HG03039 (cell line): ENCODE measurements around the gene POLR1H.
A peak's percentile ranks its signal among the peaks of the same experiment; 100 is the strongest.

Experiments used
- ATAC-seq: cut with Tn5 transposase; IDR thresholded peaks from one replicate; pipeline ENCODE4 v1.9.1; 2021; ENCODE audit warnings: mild to moderate bottlenecking, moderate library complexity; ENCODE audit not compliant: unreplicated experiment

Gene POLR1H

GRCh38 chr6:30093951-30094661 is 33.0 kb downstream of the POLR1H start:
- no peak for ATAC-seq

- ATAC-seq, result no peak
Measured at GRCh38 chr6:30096829-30097228, 35.8 kb downstream of the POLR1H start.

DNA sequence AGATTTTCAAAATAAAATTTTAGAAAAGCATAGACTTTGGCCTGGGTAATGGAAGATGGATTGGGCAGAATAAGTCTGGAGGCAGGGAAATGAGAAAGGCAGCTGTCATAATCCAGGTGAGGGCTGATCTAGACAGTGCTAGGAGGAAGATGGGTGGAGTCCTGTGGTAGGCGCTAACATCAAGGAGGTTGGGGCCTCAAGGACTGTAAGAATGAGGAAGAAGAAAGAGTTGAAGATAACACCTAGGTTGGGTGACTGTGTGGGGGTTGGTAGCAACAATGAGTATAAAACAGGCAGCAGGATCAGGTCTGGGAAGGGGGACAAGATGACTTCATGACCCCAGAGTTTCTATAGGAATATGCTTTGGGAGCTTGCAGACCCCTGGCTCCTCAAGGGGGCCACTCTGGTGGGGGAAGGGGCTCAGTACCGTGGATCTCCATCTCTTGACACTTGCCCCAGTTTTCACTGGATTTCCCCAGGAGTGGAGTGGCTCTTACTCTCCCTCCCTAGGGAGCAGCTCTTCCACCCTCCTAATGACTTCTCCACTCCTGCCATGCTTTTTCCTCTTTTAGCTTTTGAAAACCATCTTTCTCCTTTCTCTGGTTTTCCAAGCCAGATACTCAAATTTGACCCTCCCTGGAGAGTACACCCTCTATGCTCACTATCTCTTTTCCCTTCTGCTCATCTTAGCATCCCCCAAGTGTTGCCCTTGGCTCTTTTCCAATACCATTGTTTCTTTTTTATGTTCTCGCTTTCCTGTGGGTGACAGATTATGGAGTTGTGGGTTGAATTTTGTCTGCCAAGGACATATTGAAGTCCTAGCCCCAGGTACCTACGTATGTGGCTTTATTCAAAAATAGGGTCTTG is 37.1 kb downstream of the POLR1H start:
- ATAC-seq, result no peak

DNA sequence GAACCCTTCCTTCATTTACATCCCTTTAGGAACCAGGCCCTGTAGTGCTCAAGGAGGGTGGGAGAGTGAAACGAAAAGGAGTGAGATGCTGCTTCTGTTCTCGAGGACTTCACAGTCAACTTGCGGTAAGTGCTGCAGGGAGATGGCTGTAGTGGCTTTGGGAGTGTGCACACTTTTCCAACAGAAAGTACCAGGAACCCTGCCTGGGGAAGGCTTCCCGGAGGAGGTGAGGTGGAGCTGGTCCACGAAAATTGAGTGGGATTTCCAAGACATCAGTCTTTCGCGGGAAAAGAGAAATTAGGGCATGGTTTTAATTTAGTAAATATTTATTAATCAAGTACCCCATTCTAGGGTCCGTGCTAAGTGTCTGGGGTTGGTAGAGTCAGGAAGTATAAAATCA is 39.1 kb downstream of the POLR1H start:
- ATAC-seq, result no peak

GRCh38 chr6:30100585-30101443 is 39.7 kb downstream of the POLR1H start:
- no peak for ATAC-seq

- ATAC-seq, result no peak
Measured at GRCh38 chr6:30101444-30102413, 40.7 kb downstream of the POLR1H start.

DNA sequence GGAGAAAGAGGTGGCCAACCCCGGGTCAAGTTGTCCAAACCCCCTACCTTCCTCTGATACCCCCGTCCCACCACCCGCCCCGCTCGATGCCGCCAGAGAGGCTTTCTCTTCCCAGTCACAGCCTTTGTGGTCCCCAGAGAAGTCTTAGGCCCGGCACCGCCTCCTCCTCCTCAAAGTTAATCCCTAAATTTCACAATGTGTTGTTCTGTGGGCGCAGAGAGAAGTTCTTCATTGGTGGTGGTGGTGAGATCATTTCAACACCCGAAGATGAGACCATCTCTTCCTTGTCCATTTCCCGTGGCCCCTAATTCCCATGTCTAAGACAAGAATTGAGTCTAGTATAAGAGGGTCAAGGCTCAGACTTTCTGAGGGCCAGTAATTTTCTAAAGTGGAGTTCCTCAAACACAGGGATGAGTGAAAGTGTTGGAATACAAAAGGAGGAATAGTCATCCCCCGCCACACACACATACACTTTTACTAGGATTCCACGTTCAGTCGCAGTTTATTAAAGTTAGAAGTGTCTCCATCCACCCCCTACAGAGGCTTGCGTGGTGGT is 41.4 kb downstream of the POLR1H start:
- no peak for ATAC-seq

GRCh38 chr6:30102970-30103871 is 42.2 kb downstream of the POLR1H start:
- peak; percentile 72 for ATAC-seq

- no peak for ATAC-seq
Measured at GRCh38 chr6:30103872-30104179, 42.8 kb downstream of the POLR1H start.

DNA sequence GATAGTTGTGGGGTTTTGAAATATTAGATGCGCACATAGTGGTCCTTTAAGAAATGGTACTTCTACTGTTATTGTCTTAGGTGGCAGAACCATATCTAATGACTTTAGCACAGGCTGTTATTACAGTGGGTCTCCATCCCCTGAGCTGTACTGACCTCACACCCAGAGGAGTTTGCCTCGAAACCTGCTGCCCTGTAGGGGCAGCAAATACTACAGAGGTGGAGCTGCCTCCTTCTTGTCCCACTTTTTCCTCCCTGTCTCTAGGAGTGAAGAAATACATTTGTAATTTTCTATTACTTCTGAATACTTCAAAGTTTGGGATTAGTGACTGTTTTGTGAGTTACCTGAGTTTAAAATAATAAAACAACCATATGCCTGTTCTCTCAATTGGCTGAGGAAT is 43.6 kb downstream of the POLR1H start:
- no peak for ATAC-seq

DNA sequence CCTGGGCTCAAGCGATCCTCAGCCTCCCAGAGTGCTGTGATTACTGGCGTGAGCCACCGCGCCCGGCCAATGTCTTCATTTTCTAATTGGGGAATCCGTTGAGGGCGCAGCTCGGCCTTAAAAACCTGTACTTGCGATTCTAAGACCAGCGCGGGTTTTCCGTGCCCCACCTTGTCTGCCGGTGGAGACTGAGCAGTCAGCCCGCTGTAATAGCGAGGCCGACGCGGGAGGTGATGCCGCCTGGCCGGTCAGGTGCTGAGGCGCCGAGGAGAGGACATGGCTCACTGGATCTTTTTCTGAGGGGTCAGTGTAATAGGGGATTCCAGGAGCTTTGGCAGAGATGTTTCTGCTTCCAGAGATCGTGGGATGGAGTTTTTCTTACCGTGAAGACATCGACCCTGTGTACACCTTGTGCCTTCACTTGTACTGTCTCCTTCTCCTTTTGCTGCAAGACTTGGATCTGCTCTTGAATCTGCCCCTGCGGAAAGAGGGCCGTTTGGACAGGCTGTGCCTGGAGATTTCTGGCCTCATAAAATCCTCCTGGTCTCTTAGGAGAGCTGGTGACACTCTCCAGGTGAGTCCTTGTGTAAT is 50.3 kb downstream of the POLR1H start:
- ATAC-seq, result no peak

GRCh38 chr6:30112402-30112994 is 51.4 kb downstream of the POLR1H start:
- ATAC-seq, result no peak

DNA sequence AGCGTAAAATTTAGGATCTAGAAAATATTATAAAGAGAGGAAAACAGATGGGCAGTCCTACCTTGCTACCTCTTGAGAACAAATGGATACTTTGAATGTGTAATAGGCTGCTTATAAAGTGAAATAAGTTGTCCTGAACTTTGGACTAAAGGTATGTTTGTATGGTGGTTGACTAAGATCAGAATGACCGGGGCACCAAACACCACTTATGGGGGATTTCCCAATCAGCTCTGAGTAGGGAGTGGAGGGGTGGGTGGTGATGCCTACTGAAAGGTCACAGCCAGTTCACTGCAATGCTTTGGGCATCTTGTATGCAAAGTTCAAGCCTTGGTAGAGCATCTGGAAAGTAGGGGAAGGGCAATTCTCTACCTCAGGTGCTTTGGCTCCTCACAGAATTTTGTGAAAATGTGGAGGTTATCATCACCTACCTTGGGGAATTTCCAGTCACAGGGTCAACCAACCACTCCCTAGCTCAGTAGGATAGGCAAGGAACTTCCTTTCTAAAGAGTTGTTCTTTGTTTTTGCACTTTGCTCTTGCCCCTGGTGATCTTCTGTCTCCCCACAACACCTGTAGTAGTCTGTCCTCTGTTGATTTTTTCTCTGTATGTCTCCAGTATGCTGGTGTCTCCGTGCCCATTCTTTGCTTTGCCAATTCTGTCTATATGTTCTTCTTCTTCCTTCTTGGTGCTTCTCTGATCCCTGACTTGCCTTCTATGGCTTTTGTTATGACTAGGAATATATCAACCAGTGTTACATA is 52.1 kb downstream of the POLR1H start, which contains the start of gene TRIM31:
Gene TRIM31 (minus strand): TSS at position 88 of the 757 bp plus-strand sequence. CDS start 285 bp downstream, outside the sequence.
- no peak for ATAC-seq

DNA sequence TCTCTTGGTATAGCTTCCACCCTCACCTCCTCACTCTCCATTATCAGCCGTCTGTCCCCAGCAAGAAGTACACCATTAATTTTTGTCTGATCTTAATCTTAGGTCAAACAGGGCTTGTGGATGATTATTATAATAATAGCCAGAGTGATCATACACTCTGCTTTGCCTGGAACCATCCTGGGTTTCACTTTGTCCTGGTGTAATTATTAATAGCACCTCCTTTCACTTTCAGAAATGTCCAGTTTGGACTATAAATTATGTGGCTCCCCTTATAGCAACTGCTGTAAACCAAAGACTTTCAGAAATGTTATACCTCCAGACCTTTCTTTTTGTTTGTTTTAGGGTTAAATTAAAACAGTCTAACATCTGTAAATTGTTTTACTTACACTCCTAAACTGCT is 52.8 kb downstream of the POLR1H start:
- ATAC-seq, result no peak
